CD14-positive monocyte (primary cell): ENCODE data around the gene SERPINA3. TPM values are rescaled to one million over a fixed set of nuclear protein-coding genes. Genes with fewer than 3 reads are reported as not detected.
"Not testable (repeated sequence)": the region's sequence is repeated elsewhere in the genome, so short reads cannot be mapped to it uniquely, and the experiment has no call there.

Experiments used
- DNase-seq, 3 donors: peaks; one replicate each; pipeline ENCODE4 v3.0.0-alpha.2; 2011 to 2022
- H2AFZ ChIP-seq: 2 replicates; pipeline ENCODE4 v1.6.0; 2012; ENCODE audit warnings: mild to moderate bottlenecking, low read depth, low read length, inconsistent platforms; ENCODE audit not compliant: insufficient read depth, poor library complexity, severe bottlenecking
- H3K27ac ChIP-seq, 2 donors: 1 replicate in 1 of 2; 2 replicates in 1 of 2; pipeline ENCODE4 v1.5.1; 2012 to 2013; ENCODE audit warnings: low read length in 2 of 2, control low read depth in 1 of 2, inconsistent platforms in 1 of 2, low read depth in 1 of 2, mild to moderate bottlenecking in 1 of 2
- H3K27me3 ChIP-seq, 2 donors: one replicate each; pipeline versions ENCODE4 v1.6.0 to v1.6.1; 2011 to 2013; ENCODE audit warnings: low read length in 2 of 2; ENCODE audit not compliant: control insufficient read depth in 2 of 2, insufficient read depth in 2 of 2
- H3K36me3 ChIP-seq, 2 donors: replicated peaks in 1 of 2; 1 replicate in 1 of 2; 2 replicates in 1 of 2; pipeline versions ENCODE4 v1.5.1 to v1.6.1; 2012 to 2013; ENCODE audit warnings: low read length in 2 of 2, control low read depth in 1 of 2, inconsistent platforms in 1 of 2, mild to moderate bottlenecking in 1 of 2; ENCODE audit not compliant: insufficient read depth in 2 of 2, control insufficient read depth in 1 of 2
- H3K4me1 ChIP-seq, 2 donors: 1 replicate in 1 of 2; 2 replicates in 1 of 2; pipeline versions ENCODE4 v1.5.1 to v1.6.1; 2012 to 2013; ENCODE audit warnings: low read length in 2 of 2, control low read depth in 1 of 2, inconsistent platforms in 1 of 2, mild to moderate bottlenecking in 1 of 2, moderate library complexity in 1 of 2; ENCODE audit not compliant: insufficient read depth in 2 of 2, control insufficient read depth in 1 of 2
- H3K4me2 ChIP-seq: replicated peaks from 2 replicates; pipeline ENCODE3; 2012; ENCODE audit warnings: low read length, moderate library complexity, mild to moderate bottlenecking; ENCODE audit not compliant: poor library complexity, severe bottlenecking; ENCODE audit errors: extremely low read depth
- H3K4me3 ChIP-seq, 3 experiments: fragments of 200-600 bp in 1 of 3; sonication (generic) in 1 of 3; replicated peaks in 1 of 3; 1 replicate in 2 of 3; 2 replicates in 1 of 3; pipeline ENCODE4 v1.5.1; 2011 to 2013; ENCODE audit warnings: low read length in 3 of 3, mild to moderate bottlenecking in 3 of 3, control low read depth in 2 of 3, low read depth in 2 of 3, inconsistent platforms in 1 of 3, moderate library complexity in 1 of 3
- H3K79me2 ChIP-seq: 2 replicates; pipeline ENCODE4 v1.6.0; 2012; ENCODE audit warnings: mild to moderate bottlenecking, control low read depth, inconsistent platforms, low read length, moderate library complexity; ENCODE audit not compliant: insufficient read depth
- H3K9ac ChIP-seq: 2 replicates; pipeline ENCODE4 v1.6.0; 2017; ENCODE audit warnings: low read length, mild to moderate bottlenecking; ENCODE audit not compliant: insufficient read depth, poor library complexity, severe bottlenecking
- H3K9me3 ChIP-seq, 2 donors: replicated peaks in 1 of 2; 1 replicate in 1 of 2; 2 replicates in 1 of 2; pipeline versions ENCODE4 v1.5.1 to v1.6.1; 2012 to 2013; ENCODE audit warnings: low read length in 2 of 2, control low read depth in 1 of 2; ENCODE audit not compliant: control insufficient read depth in 1 of 2, insufficient read depth in 1 of 2
- H4K20me1 ChIP-seq: 2 replicates; pipeline ENCODE4 v1.6.0; 2012; ENCODE audit warnings: mild to moderate bottlenecking, low read length, control low read depth, moderate library complexity; ENCODE audit not compliant: insufficient read depth
- H3K27ac Mint-ChIP-seq, 7 donors: one replicate each; pipeline ENCODE4 v1.8.0; 2020; ENCODE audit warnings: mild to moderate bottlenecking in 7 of 7, mixed read lengths in 7 of 7, moderate library complexity in 6 of 7, inconsistent platforms in 2 of 7
- H3K27me3 Mint-ChIP-seq, 3 donors: one replicate each; pipeline ENCODE4 v1.8.0; 2021 to 2022; ENCODE audit warnings: low read depth in 3 of 3, mild to moderate bottlenecking in 3 of 3, mixed read lengths in 3 of 3, moderate library complexity in 3 of 3, inconsistent platforms in 1 of 3
- H3K36me3 Mint-ChIP-seq, 2 donors: one replicate each; pipeline ENCODE4 v1.8.0; 2020; ENCODE audit warnings: mixed read lengths in 2 of 2, inconsistent platforms in 1 of 2, mild to moderate bottlenecking in 1 of 2
- H3K4me1 Mint-ChIP-seq: one replicate; pipeline ENCODE4 v1.8.0; 2020; ENCODE audit warnings: mild to moderate bottlenecking, mixed read lengths
- H3K4me3 Mint-ChIP-seq, 2 donors: one replicate each; pipeline ENCODE4 v1.8.0; 2020; ENCODE audit warnings: mild to moderate bottlenecking in 2 of 2, mixed read lengths in 2 of 2, moderate library complexity in 1 of 2
- H3K9me3 Mint-ChIP-seq, 7 donors: one replicate each; pipeline ENCODE4 v1.8.0; 2020 to 2022; ENCODE audit warnings: mixed read lengths in 7 of 7, mild to moderate bottlenecking in 6 of 7, moderate library complexity in 6 of 7, inconsistent platforms in 2 of 7
- CTCF ChIP-seq: fragments of 200-600 bp; IDR thresholded peaks from one replicate; pipeline ENCODE4 v1.8.0; 2022; ENCODE audit warnings: antibody characterized with exemption, mild to moderate bottlenecking
- WGBS: methylation state at CpG from one replicate; pipeline ENCODE4 v1.1.5; 2013; ENCODE audit warnings: missing lambda C conversion rate; ENCODE audit not compliant: insufficient coverage; 5-methylcytosine and 5-hydroxymethylcytosine counted together
- intact Hi-C, 2 donors: fragments of 100-400 bp; cut with micrococcal nuclease; formaldehyde crosslinking; loops; one replicate each; pipeline versions ENCODE4 v1.15.0 to v1.15.1; 2023
- polyA plus RNA-seq, 3 donors: library from polyadenylated mRNA; depleted of rRNA in 1 of 3; unstranded in 2 of 3; stranded (reverse) in 1 of 3; fragments of 300-500 nt in 2 of 3; fragments of >200 nt in 1 of 3; fragmentation: Illumina TruSeq in 2 of 3; gene quantifications; 1 replicate in 2 of 3; 2 replicates in 1 of 3; pipeline ENCODE4 v1.2.3, GENCODE V29; 2012 to 2021

Gene SERPINA3
- polyA plus RNA-seq, 3 donors = not detected

GRCh38 chr14:94635154-94635553, 23.0 kb downstream of the SERPINA3 start:
- no peak for TF ChIP-seq CTCF
- H3K27me3 Mint-ChIP-seq = peaks cover 3 to 7% (median 6%) of the 10 kb centered on the region in 3 donors
- no peaks in the 10 kb centered on the region for H3K4me1 ChIP-seq
- no peaks in the 10 kb centered on the region for H3K4me1 Mint-ChIP-seq
- WGBS = no CpG with 5 or more reads among the region's 1 CpG
- no peak overlapping the region for H3K9ac ChIP-seq
- H4K20me1 ChIP-seq = no peaks in the 10 kb centered on the region
- no peak overlapping the region for H3K27ac Mint-ChIP-seq
- H3K27ac ChIP-seq = no peak overlapping the region
- no peaks in the 10 kb centered on the region for H3K36me3 Mint-ChIP-seq
- no peak overlapping the region for H3K4me3 ChIP-seq
- H3K27me3 ChIP-seq = no peaks in the 10 kb centered on the region
- no peaks in the 10 kb centered on the region for H3K9me3 ChIP-seq
- H3K79me2 ChIP-seq = no peaks in the 10 kb centered on the region
- H3K36me3 ChIP-seq = no peaks in the 10 kb centered on the region
- no peak for DNase-seq
- H2AFZ ChIP-seq = no peak overlapping the region
- H3K9me3 Mint-ChIP-seq = peaks cover 0 to 2% (median 0%) of the 10 kb centered on the region in 7 donors
- H3K4me3 Mint-ChIP-seq = no peak overlapping the region
- no peak overlapping the region for H3K4me2 ChIP-seq
- intact Hi-C loops = no loop called here

- WGBS = 100% methylated on average over 1 of the region's 2 CpGs
- Histone ChIP-seq H3K27ac (no peak overlapping the region), H4K20me1 (no peaks in the 10 kb centered on the region), H3K4me1 (no peaks in the 10 kb centered on the region), H3K79me2 (no peaks in the 10 kb centered on the region), H3K4me3 (no peak overlapping the region), H3K9me3 (no peaks in the 10 kb centered on the region), H2AFZ (no peak overlapping the region), H3K4me2 (no peak overlapping the region), H3K9ac (no peak overlapping the region), H3K27me3 (no peaks in the 10 kb centered on the region), H3K36me3 (no peaks in the 10 kb centered on the region)
- intact Hi-C loops = no loop called here
- peaks cover 0 to 5% (median 0%) of the 10 kb centered on the region in 7 donors for H3K9me3 Mint-ChIP-seq
- H3K4me3 Mint-ChIP-seq = no peak overlapping the region
- no peaks in the 10 kb centered on the region for H3K36me3 Mint-ChIP-seq
- no peak for DNase-seq
- H3K27me3 Mint-ChIP-seq = peaks cover 1 to 8% (median 6%) of the 10 kb centered on the region in 3 donors
- no peak for TF ChIP-seq CTCF
- H3K27ac Mint-ChIP-seq = no peak overlapping the region
- H3K4me1 Mint-ChIP-seq = no peaks in the 10 kb centered on the region
These were observed 24.7 kb downstream of the SERPINA3 start for GRCh38 chr14:94636744-94637412.

GRCh38 chr14:94637814-94638213, 25.6 kb downstream of the SERPINA3 start:
- H3K4me1 ChIP-seq, H3K9me3 Mint-ChIP-seq, H3K9ac ChIP-seq, H3K4me2 ChIP-seq, H3K4me1 Mint-ChIP-seq, H3K4me3 Mint-ChIP-seq, H3K79me2 ChIP-seq, H4K20me1 ChIP-seq, H3K4me3 ChIP-seq, H3K27ac ChIP-seq, H3K9me3 ChIP-seq, H3K36me3 ChIP-seq, intact Hi-C loops, H3K36me3 Mint-ChIP-seq, H3K27me3 Mint-ChIP-seq, H3K27me3 ChIP-seq, DNase-seq, H2AFZ ChIP-seq, H3K27ac Mint-ChIP-seq: not testable (repeated sequence)
- 89% methylated on average over 6 of the region's 8 CpGs for WGBS
